Natural killer cell (primary cell): ENCODE measurements around the gene IL21. TPM values are rescaled to one million over a fixed set of nuclear protein-coding genes. Genes with fewer than 3 reads are reported as not detected.
A peak's percentile ranks its signal among the peaks of the same experiment; 100 is the strongest.

Source experiments
- ATAC-seq, 3 donors: fragments of 150-1000 bp in 2 of 3; fragments of 200-7000 bp in 1 of 3; cut with Tn5 transposase; 1 replicate in 1 of 3; 2 replicates in 2 of 3; pipeline ENCODE4 v1.10.0; 2021; ENCODE audit warnings: mild to moderate bottlenecking in 2 of 3, moderate library complexity in 2 of 3
- DNase-seq, 2 donors: peaks; one replicate each; pipeline versions ENCODE4 v3.0.0 to v3.0.0-alpha.2; 2013 to 2021; ENCODE audit warnings: mixed read lengths in 1 of 2
- H3K27ac ChIP-seq: one replicate; pipeline ENCODE4 v1.5.1; 2013; ENCODE audit warnings: mild to moderate bottlenecking, low read length
- H3K27me3 ChIP-seq: one replicate; pipeline ENCODE4 v1.6.1; 2013; ENCODE audit warnings: low read length; ENCODE audit not compliant: control insufficient read depth, insufficient read depth
- H3K36me3 ChIP-seq: one replicate; pipeline ENCODE4 v1.6.1; 2013; ENCODE audit warnings: low read length; ENCODE audit not compliant: control insufficient read depth, insufficient read depth
- H3K4me1 ChIP-seq: one replicate; pipeline ENCODE4 v1.6.1; 2013; ENCODE audit warnings: low read length; ENCODE audit not compliant: control insufficient read depth, insufficient read depth
- H3K4me3 ChIP-seq: one replicate; pipeline ENCODE4 v1.5.1; 2013; ENCODE audit warnings: low read length
- H3K9me3 ChIP-seq: one replicate; pipeline ENCODE4 v1.6.1; 2013; ENCODE audit warnings: low read length; ENCODE audit not compliant: control insufficient read depth, insufficient read depth
- H3K27ac Mint-ChIP-seq, 2 donors: one replicate each; pipeline ENCODE4 v1.8.0; 2022; ENCODE audit warnings: mild to moderate bottlenecking in 2 of 2, mixed read lengths in 2 of 2, moderate library complexity in 1 of 2
- H3K27me3 Mint-ChIP-seq, 2 donors: one replicate each; pipeline ENCODE4 v1.8.0; 2022; ENCODE audit warnings: low read depth in 2 of 2, mixed read lengths in 2 of 2
- H3K36me3 Mint-ChIP-seq: one replicate; pipeline ENCODE4 v1.8.0; 2022; ENCODE audit warnings: mixed read lengths
- H3K4me1 Mint-ChIP-seq, 2 donors: one replicate each; pipeline ENCODE4 v1.8.0; 2022; ENCODE audit warnings: mixed read lengths in 2 of 2
- H3K4me3 Mint-ChIP-seq: one replicate; pipeline ENCODE4 v1.8.0; 2022; ENCODE audit warnings: mild to moderate bottlenecking, moderate library complexity, mixed read lengths
- H3K9me3 Mint-ChIP-seq, 2 donors: one replicate each; pipeline ENCODE4 v1.8.0; 2022; ENCODE audit warnings: mixed read lengths in 2 of 2
- CTCF ChIP-seq: fragments of 200-600 bp; IDR thresholded peaks from one replicate; pipeline ENCODE4 v1.8.0; 2022; ENCODE audit warnings: antibody characterized with exemption
- WGBS: methylation state at CpG from one replicate; pipeline ENCODE4 v1.1.7; 2013; ENCODE audit warnings: missing lambda C conversion rate; ENCODE audit not compliant: insufficient coverage; 5-methylcytosine and 5-hydroxymethylcytosine counted together
- intact Hi-C: fragments of 100-400 bp; cut with micrococcal nuclease; formaldehyde crosslinking; loops from one replicate; pipeline ENCODE4 v1.14.2; 2022
- total RNA-seq, 4 donors: library from RNA; stranded (reverse); fragments of 120-200 nt in 1 of 4; gene quantifications; one replicate each; pipeline versions ENCODE4 v1.2.3 to v1.2.4, GENCODE V29; 2013 to 2022

The IL21 gene
- total RNA-seq, 3 donors from 2014 or later (not counting 1 experiment from before 2014, with no cell fraction given), result not detected

- intact Hi-C loops, result no loop called here
- H3K36me3 Mint-ChIP-seq, result no peaks in the 10 kb centered on the region
- Histone ChIP-seq H3K9me3 (no peaks in the 10 kb centered on the region), H3K4me3 (no peak overlapping the region), H3K4me1 (no peaks in the 10 kb centered on the region), H3K36me3 (no peaks in the 10 kb centered on the region), H3K27ac (no peak overlapping the region), H3K27me3 (no peaks in the 10 kb centered on the region)
- 92% methylated on average over 1 of the region's 3 CpGs for WGBS
- H3K27me3 Mint-ChIP-seq, result peaks cover 2 to 8% of the 10 kb centered on the region in 2 donors
- H3K4me3 Mint-ChIP-seq, result no peak overlapping the region
- H3K4me1 Mint-ChIP-seq, result no peaks in the 10 kb centered on the region
- no peak overlapping the region for H3K27ac Mint-ChIP-seq
- DNase-seq, result peak in 1 of 2 donors; percentile 77
- ATAC-seq, result no peak
- H3K9me3 Mint-ChIP-seq, result no peaks in the 10 kb centered on the region
- no peak for TF ChIP-seq CTCF
These were observed 31.5 kb upstream of the IL21 start for GRCh38 chr4:122652379-122652778.

GRCh38 chr4:122650148-122650547, 29.3 kb upstream of the IL21 start:
- no peak overlapping the region for H3K4me3 ChIP-seq
- Mint-ChIP-seq H3K27ac (no peak overlapping the region), H3K9me3 (no peaks in the 10 kb centered on the region), H3K4me3 (no peak overlapping the region), H3K36me3 (no peaks in the 10 kb centered on the region), H3K27me3 (peaks cover 2 to 8% of the 10 kb centered on the region in 2 donors), H3K4me1 (no peaks in the 10 kb centered on the region)
- H3K36me3 ChIP-seq, result no peaks in the 10 kb centered on the region
- no peaks in the 10 kb centered on the region for H3K27me3 ChIP-seq
- no peak for TF ChIP-seq CTCF
- intact Hi-C loops, result no loop called here
- 100% methylated on average over 1 of the region's 1 CpG for WGBS
- DNase-seq (no peak), ATAC-seq (no peak)
- no peak overlapping the region for H3K27ac ChIP-seq
- H3K4me1 ChIP-seq, result no peaks in the 10 kb centered on the region
- no peaks in the 10 kb centered on the region for H3K9me3 ChIP-seq

GRCh38 chr4:122647656-122648055, 26.8 kb upstream of the IL21 start:
- no peak overlapping the region for H3K27ac Mint-ChIP-seq
- no peak overlapping the region for H3K4me3 Mint-ChIP-seq
- H3K36me3 Mint-ChIP-seq, result no peaks in the 10 kb centered on the region
- Histone ChIP-seq H3K4me3 (no peak overlapping the region), H3K27ac (no peak overlapping the region), H3K36me3 (no peaks in the 10 kb centered on the region), H3K27me3 (no peaks in the 10 kb centered on the region), H3K9me3 (no peaks in the 10 kb centered on the region), H3K4me1 (no peaks in the 10 kb centered on the region)
- no peaks in the 10 kb centered on the region for H3K9me3 Mint-ChIP-seq
- H3K4me1 Mint-ChIP-seq, result no peaks in the 10 kb centered on the region
- intact Hi-C loops, result no loop called here
- DNase-seq (no peak), ATAC-seq (no peak)
- peaks cover 5 to 8% of the 10 kb centered on the region in 2 donors for H3K27me3 Mint-ChIP-seq
- 100% methylated on average over 1 of the region's 3 CpGs for WGBS
- TF ChIP-seq CTCF, result no peak

GRCh38 chr4:122643257-122643656, 22.4 kb upstream of the IL21 start:
- Histone ChIP-seq H3K36me3 (no peaks in the 10 kb centered on the region), H3K4me3 (no peak overlapping the region), H3K9me3 (no peaks in the 10 kb centered on the region), H3K27ac (no peak overlapping the region), H3K27me3 (no peaks in the 10 kb centered on the region), H3K4me1 (no peaks in the 10 kb centered on the region)
- TF ChIP-seq CTCF, result no peak
- Mint-ChIP-seq H3K4me1 (no peaks in the 10 kb centered on the region), H3K36me3 (no peaks in the 10 kb centered on the region), H3K27ac (no peak overlapping the region), H3K9me3 (no peaks in the 10 kb centered on the region), H3K4me3 (no peak overlapping the region), H3K27me3 (peaks cover 0 to 3% of the 10 kb centered on the region in 2 donors)
- intact Hi-C loops, result no loop called here
- WGBS, result 89% methylated on average over 2 of the region's 2 CpGs
- ATAC-seq (no peak), DNase-seq (no peak)
